NT2/D1 (cell line): ENCODE measurements around the gene AADACL4.

Experiments used
- SUZ12 ChIP-seq: IDR thresholded peaks from 2 replicates; pipeline ENCODE4 v1.6.1; 2011; ENCODE audit not compliant: insufficient read length, insufficient read depth; ENCODE audit errors: extremely low read depth
- ZNF274 ChIP-seq: IDR thresholded peaks from 2 replicates; pipeline ENCODE4 v1.6.1; 2011; ENCODE audit warnings: mild to moderate bottlenecking, low read depth, low read length

DNA sequence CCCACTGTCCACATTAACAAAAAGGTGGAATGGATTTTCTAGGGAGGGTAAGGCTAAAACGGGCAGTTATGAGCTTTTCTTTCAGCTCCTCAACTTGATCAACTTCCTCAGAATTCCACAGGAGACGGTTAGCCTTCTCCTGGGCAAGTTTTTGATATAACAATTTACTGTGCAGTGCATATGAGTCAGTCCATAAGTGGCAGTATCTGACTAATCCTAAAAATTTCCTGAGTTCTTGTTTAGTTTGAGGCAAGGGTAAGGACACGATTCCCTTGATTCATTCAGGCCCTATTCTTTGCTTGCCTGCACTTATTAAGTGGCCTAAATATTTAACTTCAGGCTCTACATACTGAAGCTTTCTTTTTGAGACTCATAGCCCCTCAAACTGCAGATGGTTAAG, 65.8 kb downstream of the AADACL4 start:
- TF ChIP-seq ZNF274 = no peak
- TF ChIP-seq SUZ12 = no peak
